Smooth muscle cell (in vitro differentiated cells): Measurements from ENCODE around the gene CCDC12. TPM values are rescaled to one million over a fixed set of nuclear protein-coding genes. Genes with fewer than 3 reads are reported as not detected.

Experiments used
- DNase-seq: peaks from one replicate; lab custom pipeline; 2025; ENCODE audit not compliant: unreplicated experiment; lab: John Stamatoyannopoulos, UW
- H2AFZ ChIP-seq: fragments of 200-600 bp; sonication (generic); 2 replicates; pipeline ENCODE4 v1.6.0; 2016; ENCODE audit warnings: antibody characterized with exemption, low read depth, mild to moderate bottlenecking
- H3F3A ChIP-seq: fragments of 200-600 bp; sonication (generic); 2 replicates; pipeline ENCODE4 v1.6.0; 2017; ENCODE audit warnings: antibody characterized with exemption, low read depth
- H3K27ac ChIP-seq: fragments of 200-600 bp; sonication (generic); 2 replicates; pipeline ENCODE4 v1.5.1; 2016; ENCODE audit warnings: low read depth, mild to moderate bottlenecking
- H3K27me3 ChIP-seq: fragments of 200-600 bp; sonication (generic); 2 replicates; pipeline ENCODE4 v1.6.1; 2016; ENCODE audit warnings: low read depth, mild to moderate bottlenecking
- H3K36me3 ChIP-seq: fragments of 200-600 bp; sonication (generic); 2 replicates; pipeline ENCODE4 v1.5.1; 2016; ENCODE audit warnings: low read depth
- H3K4me1 ChIP-seq: fragments of 200-600 bp; sonication (generic); 2 replicates; pipeline ENCODE4 v1.5.1; 2016; ENCODE audit warnings: low read depth
- H3K4me2 ChIP-seq: fragments of 200-600 bp; sonication (generic); 2 replicates; pipeline ENCODE4 v1.6.0; 2016; ENCODE audit warnings: mild to moderate bottlenecking
- H3K4me3 ChIP-seq: fragments of 200-600 bp; sonication (generic); 2 replicates; pipeline ENCODE4 v1.5.1; 2016; ENCODE audit warnings: mild to moderate bottlenecking
- H3K79me2 ChIP-seq: fragments of 200-600 bp; sonication (generic); 2 replicates; pipeline ENCODE4 v1.6.0; 2016; ENCODE audit warnings: low read depth, mild to moderate bottlenecking
- H3K9ac ChIP-seq: fragments of 200-600 bp; sonication (generic); 2 replicates; pipeline ENCODE4 v1.6.0; 2016; ENCODE audit warnings: low read depth
- H3K9me3 ChIP-seq: fragments of 200-600 bp; sonication (generic); replicated peaks from 2 replicates; pipeline ENCODE4 v1.5.1; 2016; ENCODE audit warnings: low read depth
- H4K20me1 ChIP-seq: fragments of 200-600 bp; sonication (generic); 2 replicates; pipeline ENCODE4 v1.6.0; 2016; ENCODE audit warnings: low read depth
- WGBS: methylation state at CpG from one replicate; pipeline ENCODE4 v1.1.7; 2016; ENCODE audit warnings: low lambda C conversion rate; 5-methylcytosine and 5-hydroxymethylcytosine counted together
- polyA plus RNA-seq: library from polyadenylated mRNA; unstranded; fragments of >200 nt; fragmentation: Nextera tagmentation; extraction: Ambion mirVana; gene quantifications from 2 replicates; pipeline ENCODE4 v1.2.1, GENCODE V29; 2016
- total RNA-seq: library from RNA; depleted of rRNA; stranded (reverse); fragments of >200 nt; gene quantifications from 2 replicates; pipeline ENCODE4 v1.2.3, GENCODE V29; 2014
- TF ChIP-seq, protein P1 (sequence below): fragments of 200-600 bp; sonication (generic); IDR thresholded peaks from 2 replicates; pipeline ENCODE4 v1.5.1; 2017; ENCODE audit warnings: borderline replicate concordance, mild to moderate bottlenecking, antibody characterized with exemption; ENCODE audit not compliant: insufficient read depth, poor library complexity, severe bottlenecking

The CCDC12 gene
- total RNA-seq (12.5 and 23.9 TPM in 2 replicates), polyA plus RNA-seq (52.4 and 69.0 TPM in 2 replicates)

DNA sequence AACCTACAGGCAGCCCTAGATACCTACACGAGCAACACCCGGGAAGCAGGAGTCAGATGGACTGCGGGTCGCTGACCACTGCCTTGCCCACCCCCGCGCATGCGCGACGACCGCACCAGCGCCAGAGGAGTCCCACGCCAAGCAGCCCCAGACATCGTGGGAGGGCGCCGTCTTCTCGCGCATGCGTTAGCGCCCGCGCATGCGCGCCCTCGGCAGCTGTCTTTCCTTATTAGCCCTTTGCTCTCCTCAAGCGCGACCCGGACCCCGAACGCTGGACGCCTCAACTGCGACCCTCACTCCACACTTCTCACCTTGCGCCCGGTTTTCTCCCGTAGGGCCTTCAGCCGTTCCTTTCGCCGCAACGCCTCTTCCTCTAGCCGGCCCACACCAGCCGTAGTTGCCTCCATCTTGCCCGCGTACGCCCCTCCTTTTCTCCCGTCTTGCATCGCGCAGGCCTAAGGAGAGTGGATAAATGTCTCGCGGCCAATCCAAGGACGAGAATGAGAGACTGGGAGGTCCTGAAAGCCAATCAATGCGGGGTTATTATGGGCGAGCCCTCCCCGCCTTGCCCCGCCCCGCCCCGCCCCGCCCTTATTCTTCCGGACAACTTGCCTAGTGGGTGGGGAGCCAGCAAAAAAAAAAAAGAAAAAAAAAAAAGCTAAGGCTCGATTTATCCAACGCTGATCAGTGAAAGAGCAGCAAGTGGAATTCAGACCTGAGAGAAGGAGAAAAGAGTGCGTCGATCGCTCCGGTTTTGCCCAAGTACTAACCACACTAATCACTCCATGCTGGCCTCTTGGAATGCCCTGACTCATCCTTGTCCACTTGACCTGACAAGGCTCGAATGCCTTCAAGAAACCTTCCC lies at the start of gene CCDC12:
CCDC12 (minus strand) TSS at position 420 of the 865 bp plus-strand sequence; CDS start at position 407, 13 bp downstream.
- Histone ChIP-seq H3K36me3 (no peaks in the 10 kb centered on the region), H3K27me3 (no peaks in the 10 kb centered on the region), H4K20me1 (peaks cover 40% of the 10 kb centered on the region), H3K4me3 (peak within 1 kb of the TSS; percentile 95), H3K27ac (peak within 1 kb of the TSS; percentile 96), H3K9me3 (no peaks in the 10 kb centered on the region), H3K4me1 (peaks cover 9% of the 10 kb centered on the region), H3K4me2 (peak within 1 kb of the TSS; percentile 84), H2AFZ (peak within 1 kb of the TSS; percentile 86), H3K79me2 (peaks cover 39% of the 10 kb centered on the region), H3K9ac (peak within 1 kb of the TSS; percentile 97), H3F3A (peaks cover 2% of the 10 kb centered on the region)
- DNase-seq, result peak; percentile 98
- TF ChIP-seq, protein P1, sequence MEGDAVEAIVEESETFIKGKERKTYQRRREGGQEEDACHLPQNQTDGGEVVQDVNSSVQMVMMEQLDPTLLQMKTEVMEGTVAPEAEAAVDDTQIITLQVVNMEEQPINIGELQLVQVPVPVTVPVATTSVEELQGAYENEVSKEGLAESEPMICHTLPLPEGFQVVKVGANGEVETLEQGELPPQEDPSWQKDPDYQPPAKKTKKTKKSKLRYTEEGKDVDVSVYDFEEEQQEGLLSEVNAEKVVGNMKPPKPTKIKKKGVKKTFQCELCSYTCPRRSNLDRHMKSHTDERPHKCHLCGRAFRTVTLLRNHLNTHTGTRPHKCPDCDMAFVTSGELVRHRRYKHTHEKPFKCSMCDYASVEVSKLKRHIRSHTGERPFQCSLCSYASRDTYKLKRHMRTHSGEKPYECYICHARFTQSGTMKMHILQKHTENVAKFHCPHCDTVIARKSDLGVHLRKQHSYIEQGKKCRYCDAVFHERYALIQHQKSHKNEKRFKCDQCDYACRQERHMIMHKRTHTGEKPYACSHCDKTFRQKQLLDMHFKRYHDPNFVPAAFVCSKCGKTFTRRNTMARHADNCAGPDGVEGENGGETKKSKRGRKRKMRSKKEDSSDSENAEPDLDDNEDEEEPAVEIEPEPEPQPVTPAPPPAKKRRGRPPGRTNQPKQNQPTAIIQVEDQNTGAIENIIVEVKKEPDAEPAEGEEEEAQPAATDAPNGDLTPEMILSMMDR, result no peak
- WGBS, result 1% methylated on average over 64 of the region's 64 CpGs

DNA sequence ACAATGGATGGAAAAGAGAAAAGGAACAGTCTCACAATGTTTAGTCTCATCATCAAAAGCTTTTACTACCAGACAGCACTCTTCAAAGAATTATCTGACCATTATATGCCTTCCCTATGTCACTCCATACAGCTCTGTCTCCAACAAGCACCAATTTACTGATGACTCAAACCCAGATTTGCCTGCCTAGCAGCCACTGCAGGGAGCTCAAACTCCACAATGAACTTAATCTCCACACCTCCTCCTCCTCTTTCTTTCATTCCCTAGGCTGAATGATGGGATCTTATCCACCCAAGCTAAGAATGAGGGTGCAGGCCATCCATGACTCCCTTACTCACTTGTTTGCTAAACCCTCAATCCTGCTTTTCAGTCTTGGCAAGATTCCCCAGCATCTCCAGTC lies 48.4 kb upstream of the CCDC12 start:
- DNase-seq, result no peak
- peak overlapping the region; percentile 32 for H3K27ac ChIP-seq

DNA sequence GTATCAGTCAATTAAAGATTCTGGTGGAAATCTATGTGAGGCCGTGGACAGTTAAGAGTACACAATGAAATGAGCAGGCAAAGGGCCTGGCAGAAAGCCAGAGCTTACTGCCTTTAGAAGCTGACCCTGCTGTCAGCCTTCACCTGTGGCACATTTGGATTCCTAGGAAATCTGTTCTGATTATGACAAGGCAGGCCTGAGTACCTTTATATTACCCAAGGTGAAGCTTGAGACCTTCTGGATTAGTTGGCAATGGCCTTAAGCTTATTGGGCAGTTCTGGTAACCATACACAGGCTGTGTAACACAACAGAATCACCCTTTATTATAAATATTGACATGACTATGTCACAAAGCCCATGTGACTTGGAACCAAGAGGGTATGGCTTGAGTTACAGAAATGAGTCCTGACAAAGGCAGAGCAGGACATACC lies 46.1 kb upstream of the CCDC12 start:
- Histone ChIP-seq H3K27ac (no peak overlapping the region), H3K79me2 (peaks cover 31% of the 10 kb centered on the region), H2AFZ (no peak overlapping the region), H3K27me3 (no peaks in the 10 kb centered on the region), H3K36me3 (peaks cover 6% of the 10 kb centered on the region), H3K4me2 (no peak overlapping the region), H3K4me3 (no peak overlapping the region), H3K9me3 (no peaks in the 10 kb centered on the region), H4K20me1 (peaks cover 87% of the 10 kb centered on the region), H3F3A (peaks cover 5% of the 10 kb centered on the region), H3K9ac (no peak overlapping the region), H3K4me1 (no peaks in the 10 kb centered on the region)
- no peak for DNase-seq
- WGBS, result 100% methylated on average over 1 of the region's 1 CpG
- TF ChIP-seq, protein P1, result no peak

More for the DNA sequence above, 48.4 kb upstream of the CCDC12 start:
- Histone ChIP-seq H3K9ac (no peak overlapping the region), H3K27me3 (no peaks in the 10 kb centered on the region), H3K9me3 (no peaks in the 10 kb centered on the region), H3K79me2 (peaks cover 28% of the 10 kb centered on the region), H3K36me3 (no peaks in the 10 kb centered on the region), H3K4me1 (no peaks in the 10 kb centered on the region), H3F3A (no peaks in the 10 kb centered on the region), H3K4me3 (no peak overlapping the region), H2AFZ (no peak overlapping the region), H4K20me1 (peaks cover 89% of the 10 kb centered on the region), H3K4me2 (no peak overlapping the region)
- TF ChIP-seq, protein P1, result no peak
